ENCODE data around the gene CWC22.
"Not testable (repeated sequence)": the region's sequence is repeated elsewhere in the genome, so short reads cannot be mapped to it uniquely, and the experiment has no call there.

CWC22 gene

DNA sequence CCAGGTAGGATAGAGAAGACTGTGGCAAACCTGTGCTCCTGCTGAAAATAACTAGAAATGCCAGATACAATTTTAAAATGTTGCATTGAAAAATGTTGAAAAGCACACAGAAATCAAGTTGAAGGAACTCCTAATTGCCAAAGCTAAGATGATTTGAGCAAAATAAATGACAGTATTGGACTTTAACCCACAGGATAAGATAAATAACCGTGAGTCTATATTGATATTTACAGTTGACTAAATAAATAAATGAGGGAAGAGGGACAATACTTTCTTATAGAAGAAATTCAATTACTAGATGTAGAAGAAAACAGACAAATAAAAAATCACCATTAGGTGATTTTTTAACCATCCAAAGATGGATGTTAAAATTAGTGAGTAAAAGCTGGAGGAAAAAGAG, 59.0 kb downstream of the CWC22 start:
- no peak for DNase-seq

DNA sequence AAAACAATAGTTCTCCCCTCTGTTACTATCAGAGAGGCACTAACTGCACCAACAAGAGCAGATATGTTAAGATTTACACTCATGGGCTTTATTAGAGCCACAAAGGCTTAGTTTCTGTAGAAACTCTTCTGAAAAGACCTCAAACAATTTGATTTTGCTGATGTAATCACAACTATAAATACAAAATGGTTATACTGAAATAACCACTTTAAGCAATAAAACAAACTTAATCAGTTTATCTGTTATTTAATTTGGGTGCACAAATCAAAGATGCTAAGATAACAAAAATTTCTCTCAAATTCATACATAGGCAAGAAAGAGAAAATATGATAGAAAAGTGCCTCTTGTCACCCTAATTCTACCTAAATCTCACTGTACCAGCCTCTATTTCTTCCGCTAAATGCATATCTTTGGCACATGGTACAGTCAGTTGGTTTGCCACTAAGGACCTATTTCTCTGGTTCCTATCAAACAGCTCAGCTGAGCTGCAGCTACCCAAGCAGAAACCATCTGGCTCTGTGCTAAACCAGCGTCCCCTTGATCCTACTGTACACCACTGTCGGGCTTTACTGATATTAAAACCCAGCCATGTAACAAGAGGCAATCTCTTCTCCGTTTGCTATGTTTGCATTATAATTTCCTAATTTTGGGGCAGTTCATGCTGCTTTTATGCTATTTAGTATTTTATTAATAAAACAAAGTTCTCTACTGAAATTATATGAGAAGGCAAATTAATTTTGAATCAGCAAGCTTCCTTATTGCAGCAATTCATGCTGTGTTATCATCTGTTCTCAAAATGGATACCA, 60.1 kb downstream of the CWC22 start:
- no peak for DNase-seq

GRCh38 chr2:179946346-179946745, 60.8 kb downstream of the CWC22 start:
- DNase-seq = no peak

GRCh38 chr2:179939259-179939658, 67.8 kb downstream of the CWC22 start:
- DNase-seq = no peak

GRCh38 chr2:179938026-179938425, 69.1 kb downstream of the CWC22 start:
- no peak for DNase-seq

DNA sequence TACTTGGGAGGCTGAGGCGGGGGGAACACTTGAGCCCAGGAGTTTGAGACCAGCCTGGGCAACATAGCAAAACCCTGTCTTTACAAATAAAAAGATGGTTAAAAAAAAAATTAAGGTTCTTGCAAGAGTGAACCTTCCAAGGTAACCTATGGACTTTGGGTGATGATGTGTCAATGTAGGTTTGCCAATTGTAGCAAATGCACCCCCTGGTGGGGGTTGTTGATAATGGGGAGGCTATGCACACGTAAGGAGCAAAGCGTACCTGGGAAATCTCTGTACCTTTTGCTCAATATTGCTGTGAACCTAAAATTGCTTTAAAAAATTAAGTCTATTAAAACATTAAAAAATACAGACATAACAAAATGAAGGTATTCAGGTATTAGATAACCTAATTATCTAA, 70.4 kb downstream of the CWC22 start:
- DNase-seq = no peak

DNA sequence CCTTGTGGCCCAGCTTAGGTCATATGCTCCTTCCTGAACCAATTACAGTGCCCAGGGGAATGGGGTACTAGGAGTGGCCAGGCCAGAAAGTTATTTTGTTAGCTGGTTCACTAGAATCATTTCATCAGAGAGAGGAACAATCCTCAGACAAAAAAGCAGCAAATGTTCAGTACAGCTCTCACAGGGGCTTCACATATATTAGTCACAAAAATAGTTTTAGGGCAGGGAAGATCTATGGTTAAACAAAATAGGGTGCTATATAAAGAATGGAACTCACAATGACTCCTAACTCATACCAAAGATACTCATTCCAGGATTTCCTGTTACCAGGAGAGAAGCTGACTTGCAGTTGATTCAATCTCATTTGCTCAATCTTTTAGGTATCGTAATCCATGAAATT, 71.0 kb downstream of the CWC22 start:
- no peak for DNase-seq

- DNase-seq = no peak
Measured at GRCh38 chr2:179932786-179933185, 74.3 kb downstream of the CWC22 start.

- DNase-seq = no peak
Measured at GRCh38 chr2:179931502-179931901, 75.6 kb downstream of the CWC22 start.

GRCh38 chr2:179929997-179930396, 77.1 kb downstream of the CWC22 start:
- not testable (repeated sequence) for DNase-seq

DNA sequence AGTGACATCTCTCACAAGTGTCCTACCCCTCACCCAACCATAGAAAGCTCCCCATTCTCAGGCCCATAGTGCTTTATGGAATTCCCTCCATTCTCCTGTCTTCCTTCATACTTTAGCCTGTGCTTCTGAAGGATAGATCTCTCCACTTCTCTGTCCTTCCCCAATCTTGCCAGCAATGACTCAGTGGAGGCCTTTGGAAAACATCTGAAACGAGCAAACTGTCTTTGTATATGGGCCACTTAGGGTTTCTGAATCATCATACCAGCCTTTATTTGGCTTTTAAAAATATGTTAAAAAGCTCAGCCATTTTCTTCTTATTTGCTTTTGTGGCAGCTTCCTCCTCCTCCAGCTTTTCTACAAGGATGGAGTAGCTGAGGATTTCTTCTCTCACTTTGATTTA, 80.1 kb downstream of the CWC22 start:
- DNase-seq = no peak

- no peak for DNase-seq
Measured at GRCh38 chr2:179925713-179926112, 81.4 kb downstream of the CWC22 start.

- no peak for DNase-seq
Measured at GRCh38 chr2:179917272-179917671, 89.8 kb downstream of the CWC22 start.

GRCh38 chr2:179915395-179915992, 91.6 kb downstream of the CWC22 start:
- no peak for DNase-seq

DNA sequence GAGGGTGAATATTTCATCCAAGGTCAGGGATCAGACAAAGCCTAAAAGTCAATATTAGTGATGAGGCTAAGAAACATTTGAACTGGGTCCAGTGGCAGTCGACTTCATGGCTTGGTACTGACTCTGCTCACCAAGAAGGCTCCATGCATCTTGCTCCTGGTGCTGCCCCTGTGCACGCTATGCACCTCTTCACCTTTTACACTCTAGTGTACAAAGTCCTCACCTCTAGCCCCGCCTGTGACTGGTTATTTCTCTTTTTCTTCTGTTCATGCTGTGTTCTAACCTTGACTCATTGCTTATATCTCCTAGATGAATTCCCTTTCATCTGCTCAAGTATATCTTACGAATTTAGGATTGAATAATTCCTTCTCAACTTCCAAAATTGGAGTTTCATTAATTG, 93.3 kb downstream of the CWC22 start:
- DNase-seq = no peak

- no peak for DNase-seq
Measured at GRCh38 chr2:179911569-179911968, 95.5 kb downstream of the CWC22 start.

GRCh38 chr2:179910735-179911113, 96.4 kb downstream of the CWC22 start:
- DNase-seq = no peak

DNA sequence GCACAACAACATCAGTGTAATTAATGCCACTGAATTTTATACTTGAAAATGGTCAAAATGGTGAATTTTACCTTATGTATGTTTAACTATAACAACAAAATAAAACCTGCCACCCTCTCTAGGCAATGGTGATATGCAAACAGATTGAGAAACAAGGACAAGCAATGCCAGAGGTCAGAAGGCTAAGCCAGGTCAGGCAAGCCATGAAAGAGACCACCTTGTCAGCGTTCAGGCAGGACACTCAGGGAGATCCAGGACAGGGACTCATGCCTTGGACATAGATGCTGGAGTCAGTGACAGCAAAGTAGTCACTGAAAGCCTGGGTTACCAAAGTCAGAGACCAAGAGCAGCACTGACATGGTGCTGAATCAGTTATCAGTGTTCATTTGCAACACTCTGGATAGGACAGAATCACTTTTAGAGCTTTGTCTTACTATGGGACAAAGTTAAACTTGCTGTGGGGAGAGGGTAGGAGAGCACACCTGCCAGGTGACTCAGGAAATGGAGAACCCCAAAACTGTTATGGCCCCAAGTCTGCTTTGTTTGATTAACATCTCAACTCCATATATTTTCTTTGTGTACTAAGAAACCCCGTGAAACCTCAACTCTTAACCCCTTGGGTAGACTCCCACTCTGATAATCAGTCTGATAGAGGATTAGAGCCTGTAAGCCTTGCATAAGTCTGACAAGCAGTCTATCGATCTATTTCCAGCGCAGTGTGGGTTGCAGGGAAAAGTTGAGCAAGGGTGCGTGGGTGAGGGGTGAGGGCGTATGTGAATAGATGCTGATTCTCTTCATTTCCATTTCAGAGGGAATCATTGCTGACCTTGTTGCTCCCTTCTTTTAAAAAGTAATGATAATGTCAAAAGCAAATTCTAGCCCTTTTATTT, 97.0 kb downstream of the CWC22 start:
- DNase-seq = no peak

DNA sequence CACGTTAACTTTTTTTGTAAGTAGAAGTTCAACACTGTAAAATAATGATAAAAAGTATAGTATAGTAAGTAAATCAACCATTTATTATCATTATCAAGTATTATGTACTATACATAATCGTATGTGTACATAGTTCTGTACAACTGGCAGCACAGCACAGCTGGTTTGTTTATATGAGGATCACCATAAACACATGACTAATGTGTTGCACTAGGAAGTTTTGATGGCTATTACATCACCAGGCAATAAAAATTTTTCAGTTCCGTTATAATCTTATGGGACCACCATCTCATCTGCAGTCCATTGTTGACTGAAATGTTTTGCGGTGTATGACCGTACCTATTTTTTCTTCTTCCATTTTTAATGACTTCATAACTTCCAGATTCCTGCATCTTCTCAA, 106.4 kb downstream of the CWC22 start:
- no peak for DNase-seq

DNA sequence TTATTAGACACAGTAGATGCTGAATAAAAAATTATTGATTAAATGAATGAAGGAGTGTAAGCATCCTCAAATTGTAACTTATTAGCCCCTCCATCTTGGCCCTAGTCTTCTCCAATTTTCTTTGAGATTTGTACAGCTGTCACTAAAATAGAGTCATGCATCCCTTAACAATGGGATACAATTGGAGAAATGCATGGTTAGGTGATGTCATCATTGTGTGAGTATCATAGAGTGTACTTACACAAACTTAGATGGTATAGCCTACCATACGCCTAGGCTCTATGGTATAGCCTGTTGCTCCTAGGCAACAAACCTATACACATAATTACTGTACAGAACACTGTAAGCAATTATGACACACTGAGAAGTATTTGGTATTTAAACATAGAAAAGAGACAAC, 107.4 kb downstream of the CWC22 start:
- no peak for DNase-seq

DNA sequence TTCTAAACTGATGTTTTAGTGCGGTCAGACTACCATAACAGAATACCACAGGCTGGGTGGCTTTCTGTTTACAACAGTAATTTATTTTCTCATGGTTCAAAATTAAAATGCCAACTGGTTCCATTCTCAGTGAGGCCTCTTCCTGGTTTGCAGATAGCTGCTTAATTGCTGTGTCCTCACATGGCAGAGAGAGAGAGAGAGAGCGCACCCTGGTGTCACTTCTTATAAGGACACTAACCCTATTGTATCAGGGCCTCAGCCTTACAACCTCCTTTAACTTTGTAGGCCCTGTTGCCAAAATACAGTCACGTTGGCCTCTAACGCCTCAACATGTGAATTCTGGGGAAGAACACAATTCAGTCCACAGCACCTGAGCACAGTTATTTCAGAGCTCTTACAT, 108.2 kb downstream of the CWC22 start:
- no peak for DNase-seq

All from activated effector memory CD4-positive, alpha-beta T cell treated with Interleukin-2 at 50 U/mL for 16 hours (primary cell).